ENCODE measurements around the gene STT3A. TPM values are rescaled to one million over a fixed set of nuclear protein-coding genes. Genes with fewer than 3 reads are reported as not detected.

STT3A gene
- total and polyA plus RNA-seq, 2 of the 13 experiments (the other 11 are each of a cell fraction or from before 2014, with no cell fraction given), result 229 to 319 TPM

DNA sequence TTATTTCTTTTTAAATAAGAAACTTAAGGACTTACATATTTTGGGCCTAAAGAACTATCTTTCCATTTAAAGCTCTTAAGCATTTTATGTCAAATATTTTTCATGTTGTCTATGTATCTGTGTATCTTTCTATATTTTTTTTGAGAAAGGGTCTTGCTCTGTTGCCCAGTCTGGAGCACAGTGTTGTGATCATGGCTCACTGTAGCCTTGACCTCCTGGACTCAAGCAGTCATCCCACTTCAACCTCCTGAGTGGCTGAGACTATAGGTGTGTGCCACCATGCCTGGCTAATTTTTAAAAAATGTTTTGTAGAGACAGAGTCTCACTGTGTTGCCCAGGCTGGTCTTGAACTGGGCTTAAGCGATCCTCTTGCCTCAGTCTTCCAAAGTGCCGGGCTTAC, 8.0 kb downstream of the STT3A start:
- no peak for TF ChIP-seq ZNF101 (CRISPR knock-in tag; IDR thresholded peaks at IDR 0.05; ENCODE audit: borderline replicate concordance, low read depth)
- peak; percentile 14; the same call in 1 of the 2 replicates for TF ChIP-seq HNF4A (CRISPR knock-in tag; IDR thresholded peaks at IDR 0.05)
- TF ChIP-seq ZNF121 (CRISPR knock-in tag; IDR thresholded peaks at IDR 0.05), result peak; percentile 92
- Histone ChIP-seq H3K4me1 (ENCODE audit: insufficient read depth, low read length) (peaks cover 11% of the 10 kb centered on the region), H3K27ac (ENCODE audit: extremely low read length, insufficient read depth, low read length) (no peak overlapping the region), H3K9me3 (ENCODE audit: low read length) (no peaks in the 10 kb centered on the region), H4K20me1 (ENCODE audit: insufficient read depth, low read length) (no peaks in the 10 kb centered on the region), H3K4me2 (ENCODE audit: low read depth, low read length) (no peak overlapping the region), H3K36me3 (replicated peaks in 1 of 2; ENCODE audit: control insufficient read depth in 1 of 2, insufficient read depth in 2 of 2, low read length in 2 of 2) (peaks cover 22 to 69% of the 10 kb centered on the region in 2 experiments), H3K27me3 (ENCODE audit: control insufficient read depth in 1 of 2, insufficient read depth in 2 of 2, low read length in 2 of 2) (no peaks in the 10 kb centered on the region), H3K4me3 (replicated peaks in 1 of 3; ENCODE audit: insufficient read depth in 1 of 3, low read depth in 2 of 3, low read length in 3 of 3) (no peak overlapping the region), H2AFZ (ENCODE audit: low read length) (no peak overlapping the region), H3K79me2 (ENCODE audit: insufficient read depth, low read length) (peaks cover 17% of the 10 kb centered on the region), H3K9ac (ENCODE audit: insufficient read depth, low read depth, low read length) (no peak overlapping the region)
- in situ Hi-C loops (cut with HindIII; ENCODE audit: extremely low pct_ligation_motif_present, low pct_unique_long_range_greater_than_20kb) (no loop called here), intact Hi-C loops (cut with micrococcal nuclease; ENCODE audit: unreplicated experiment) (no loop called here)
- ChIA-PET POLR2A (no interaction called here), CTCF (ENCODE audit: low intra/inter-chr PET ratio, low total read pairs) (no interaction called here)
- no peak for ATAC-seq
- no TSS peak for BruUV-seq (replicated peaks)
- 100% methylated on average over 2 of the region's 2 CpGs for WGBS (ENCODE audit: low lambda C conversion rate)
- DNase-seq (ENCODE audit: low spot score), result no peak
- no peak for FAIRE-seq

DNA sequence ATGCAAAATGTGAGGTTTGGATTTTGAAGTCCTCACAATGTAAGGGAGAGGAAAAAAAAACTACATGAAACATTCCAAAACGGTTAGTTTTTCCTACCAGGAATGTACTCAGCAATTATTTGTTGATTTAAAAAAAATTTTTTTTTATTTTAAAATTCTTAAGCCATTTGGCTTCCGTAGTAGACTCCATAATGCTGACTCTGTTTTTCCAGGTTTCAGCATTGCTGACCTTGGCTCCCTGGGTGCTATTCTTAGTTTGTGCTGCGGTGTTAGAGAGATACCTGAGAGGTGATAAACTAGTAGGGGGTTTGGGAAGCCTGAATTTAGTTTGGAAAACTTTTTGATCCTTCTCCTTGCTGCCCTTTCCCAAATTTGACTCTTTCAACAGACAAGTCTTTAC, 10.6 kb downstream of the STT3A start:
- in situ Hi-C loops (cut with HindIII; ENCODE audit: extremely low pct_ligation_motif_present, low pct_unique_long_range_greater_than_20kb) (no loop called here), intact Hi-C loops (cut with micrococcal nuclease; ENCODE audit: unreplicated experiment) (no loop called here)
- H3K36me3 ChIP-seq (replicated peaks in 1 of 2; ENCODE audit: control insufficient read depth in 1 of 2, insufficient read depth in 2 of 2, low read length in 2 of 2), result peaks cover 27 to 73% of the 10 kb centered on the region in 2 experiments
- no peaks in the 10 kb centered on the region for H4K20me1 ChIP-seq (ENCODE audit: insufficient read depth, low read length)
- TF ChIP-seq MAFK (conservative IDR thresholded peaks at IDR 0.05 in 1 of 2, IDR thresholded peaks at IDR 0.05 in 1 of 2; ENCODE audit: low read length in 2 of 2), result peak in 1 of 2 experiments; percentile 24; a peak in 1 of 4 replicates
- TF ChIP-seq ZNF652 (CRISPR knock-in tag; IDR thresholded peaks at IDR 0.05; ENCODE audit: borderline replicate concordance, low read depth), result no peak
- no peak overlapping the region for H3K4me3 ChIP-seq (replicated peaks in 1 of 3; ENCODE audit: insufficient read depth in 1 of 3, low read depth in 2 of 3, low read length in 3 of 3)
- DNase-seq (ENCODE audit: low spot score), result no peak
- H3K9ac ChIP-seq (ENCODE audit: insufficient read depth, low read depth, low read length), result no peak overlapping the region
- no peak for FAIRE-seq
- no peaks in the 10 kb centered on the region for H3K9me3 ChIP-seq (ENCODE audit: low read length)
- 96% methylated on average over 3 of the region's 3 CpGs for WGBS (ENCODE audit: low lambda C conversion rate)
- H3K4me2 ChIP-seq (ENCODE audit: low read depth, low read length), result no peak overlapping the region
- BruUV-seq (replicated peaks), result no TSS peak
- H3K27me3 ChIP-seq (ENCODE audit: control insufficient read depth in 1 of 2, insufficient read depth in 2 of 2, low read length in 2 of 2), result no peaks in the 10 kb centered on the region
- H3K79me2 ChIP-seq (ENCODE audit: insufficient read depth, low read length), result peaks cover 4% of the 10 kb centered on the region
- H3K27ac ChIP-seq (ENCODE audit: extremely low read length, insufficient read depth, low read length), result no peak overlapping the region
- no peak for ATAC-seq
- ChIA-PET CTCF (ENCODE audit: low intra/inter-chr PET ratio, low total read pairs) (no interaction called here), POLR2A (interaction anchor here (1.1 kb wide), 1 partner anchor 10 kb away, joined by 6 read pairs; the partner anchor contains the start of gene STT3A)
- no peaks in the 10 kb centered on the region for H3K4me1 ChIP-seq (ENCODE audit: insufficient read depth, low read length)
- no peak overlapping the region for H2AFZ ChIP-seq (ENCODE audit: low read length)
